ENCODE results near the gene H1-8.

Gene H1-8

GRCh38 chr3:129522953-129523352, 20.0 kb upstream of the H1-8 start:
- no peak overlapping the region for H3K4me3 ChIP-seq (ENCODE audit: low read depth in 1 of 2, low read length in 1 of 2)
- no peak for TF ChIP-seq CTCF (IDR thresholded peaks at IDR 0.05)
- peaks cover 21 to 25% of the 10 kb centered on the region in 2 experiments for H3K4me1 ChIP-seq (ENCODE audit: control insufficient read depth in 1 of 2, insufficient read depth in 1 of 2, low read depth in 1 of 2, low read length in 1 of 2)
- H3K27me3 ChIP-seq: no peaks in the 10 kb centered on the region
- peaks cover 19% of the 10 kb centered on the region for H3K36me3 ChIP-seq
- no peak overlapping the region for H3K27ac ChIP-seq
- no peaks in the 10 kb centered on the region for H3K9me3 ChIP-seq

GRCh38 chr3:129524081-129524480, 18.9 kb upstream of the H1-8 start:
- Histone ChIP-seq H3K4me3 (ENCODE audit: low read depth in 1 of 2, low read length in 1 of 2) (no peak overlapping the region), H3K4me1 (ENCODE audit: control insufficient read depth in 1 of 2, insufficient read depth in 1 of 2, low read depth in 1 of 2, low read length in 1 of 2) (peaks cover 21 to 25% of the 10 kb centered on the region in 2 experiments), H3K27me3 (no peaks in the 10 kb centered on the region), H3K36me3 (peaks cover 9% of the 10 kb centered on the region), H3K9me3 (no peaks in the 10 kb centered on the region), H3K27ac (peak overlapping the region; percentile 95)
- TF ChIP-seq CTCF (IDR thresholded peaks at IDR 0.05): no peak

GRCh38 chr3:129525341-129525968, 17.5 kb upstream of the H1-8 start:
- Histone ChIP-seq H3K27me3 (no peaks in the 10 kb centered on the region), H3K9me3 (no peaks in the 10 kb centered on the region), H3K27ac (peak overlapping the region; percentile 95), H3K36me3 (no peaks in the 10 kb centered on the region), H3K4me3 (ENCODE audit: low read depth in 1 of 2, low read length in 1 of 2) (peak overlapping the region in 1 of 2 experiments; percentile 32), H3K4me1 (ENCODE audit: control insufficient read depth in 1 of 2, insufficient read depth in 1 of 2, low read depth in 1 of 2, low read length in 1 of 2) (peaks cover 21 to 25% of the 10 kb centered on the region in 2 experiments)
- no peak for TF ChIP-seq CTCF (IDR thresholded peaks at IDR 0.05)

- Histone ChIP-seq H3K36me3 (no peaks in the 10 kb centered on the region), H3K27ac (peak overlapping the region; percentile 95), H3K27me3 (no peaks in the 10 kb centered on the region), H3K9me3 (no peaks in the 10 kb centered on the region), H3K4me1 (ENCODE audit: control insufficient read depth in 1 of 2, insufficient read depth in 1 of 2, low read depth in 1 of 2, low read length in 1 of 2) (peaks cover 21 to 25% of the 10 kb centered on the region in 2 experiments), H3K4me3 (ENCODE audit: low read depth in 1 of 2, low read length in 1 of 2) (peak overlapping the region; percentile 24 to 45)
- no peak for TF ChIP-seq CTCF (IDR thresholded peaks at IDR 0.05)
Observed at GRCh38 chr3:129526121-129526900, 16.7 kb upstream of the H1-8 start.

GRCh38 chr3:129527262-129527661, 15.7 kb upstream of the H1-8 start:
- peak overlapping the region; percentile 95 for H3K27ac ChIP-seq
- no peaks in the 10 kb centered on the region for H3K36me3 ChIP-seq
- no peaks in the 10 kb centered on the region for H3K9me3 ChIP-seq
- no peaks in the 10 kb centered on the region for H3K27me3 ChIP-seq
- TF ChIP-seq CTCF (IDR thresholded peaks at IDR 0.05): no peak
- peaks cover 21 to 25% of the 10 kb centered on the region in 2 experiments for H3K4me1 ChIP-seq (ENCODE audit: control insufficient read depth in 1 of 2, insufficient read depth in 1 of 2, low read depth in 1 of 2, low read length in 1 of 2)
- H3K4me3 ChIP-seq (ENCODE audit: low read depth in 1 of 2, low read length in 1 of 2): no peak overlapping the region
